Central memory CD4-positive, alpha-beta T cell (primary cell): ENCODE data around the gene MZT1.

Source experiments
- DNase-seq: peaks from one replicate; pipeline ENCODE4 v3.0.0; 2022

Gene MZT1

DNA sequence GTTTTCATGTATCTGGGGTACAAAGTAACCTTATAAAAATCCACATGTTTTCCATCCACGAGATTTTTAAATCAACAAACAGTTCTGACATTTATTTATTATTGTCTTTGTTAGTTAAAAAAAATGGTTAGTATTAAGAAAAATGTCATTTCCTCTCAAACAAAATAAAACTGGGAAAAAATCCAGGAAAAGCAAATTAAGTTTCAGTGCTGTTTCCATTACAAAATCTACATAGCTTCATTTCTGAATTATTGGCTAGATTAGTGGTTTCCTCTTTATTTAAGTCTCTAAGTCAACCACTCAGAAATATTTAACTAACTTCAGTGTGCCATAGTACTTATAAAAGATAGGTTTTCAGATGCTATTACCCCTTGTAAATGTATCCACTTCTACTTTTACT lies 49.1 kb downstream of the MZT1 start:
- DNase-seq, result no peak

DNA sequence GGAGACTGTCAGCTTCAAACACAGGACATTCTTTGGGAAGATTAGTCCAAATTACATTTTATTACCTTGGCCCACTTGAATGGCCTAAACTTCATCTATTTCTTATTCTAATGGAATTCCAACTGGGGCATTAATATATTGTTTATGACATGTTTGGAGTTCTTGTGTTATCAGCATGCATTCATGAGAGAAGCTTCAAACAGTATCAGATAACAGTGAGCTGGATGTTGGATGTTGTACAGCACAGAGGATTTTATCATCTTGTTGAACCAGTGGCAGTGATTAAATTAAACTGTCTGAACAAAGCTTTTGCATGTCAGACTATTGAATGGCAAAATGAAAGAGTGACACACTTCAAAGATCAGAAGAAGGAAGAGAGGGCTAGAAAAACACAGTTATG lies 50.0 kb downstream of the MZT1 start:
- no peak for DNase-seq

DNA sequence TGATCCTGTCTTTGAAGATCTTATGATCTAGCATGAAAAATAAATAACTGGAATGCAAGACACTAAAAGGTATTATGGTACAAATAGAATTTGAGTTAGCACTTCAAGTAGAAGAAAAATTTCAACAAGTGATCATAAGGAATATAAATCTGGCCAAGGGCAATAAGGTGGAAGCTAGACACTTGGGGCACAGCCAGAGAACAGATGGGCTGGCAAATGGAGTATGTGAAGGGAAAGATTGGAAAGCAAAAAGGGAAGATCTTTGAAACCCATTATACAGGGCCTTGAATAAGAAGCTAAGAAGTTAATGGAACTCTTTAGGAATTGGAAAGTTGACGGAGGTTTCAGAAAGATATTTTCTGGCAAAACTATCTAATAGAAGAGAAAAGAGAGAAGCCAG lies 61.0 kb downstream of the MZT1 start:
- no peak for DNase-seq

DNA sequence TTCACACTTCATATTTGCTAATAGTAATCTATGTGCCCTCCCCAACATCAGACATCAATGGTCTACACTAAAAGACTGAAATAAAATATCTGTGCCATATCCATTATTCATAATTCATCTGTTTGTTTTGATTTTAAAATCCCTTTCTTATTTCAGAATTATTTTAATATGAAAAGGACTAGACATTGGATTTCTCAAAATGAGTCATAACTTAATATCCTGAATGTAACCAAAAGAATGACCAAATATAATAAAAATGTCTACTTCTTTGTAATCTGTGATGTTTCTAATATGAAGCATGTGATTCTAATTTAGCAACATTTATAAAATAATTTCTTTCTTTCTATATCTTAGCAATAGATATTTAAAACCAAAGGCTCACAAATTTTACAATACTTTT lies 64.9 kb downstream of the MZT1 start:
- no peak for DNase-seq
